ENCODE data around the gene FCSK. TPM values are rescaled to one million over a fixed set of nuclear protein-coding genes. Genes with fewer than 3 reads are reported as not detected.

Gene FCSK
- total RNA-seq, 2 donors from 2014 or later, result 6.1 to 16.6 TPM

GRCh38 chr16:70428178-70428998, 26.0 kb upstream of the FCSK start:
- DNase-seq (ENCODE audit: low spot score in 2 of 2) (peak; percentile 41 to 86), ATAC-seq (peak; percentile 67 to 90)
- Mint-ChIP-seq H3K36me3 (peaks cover 0 to 7% of the 10 kb centered on the region in 2 donors), H3K9me3 (no peaks in the 10 kb centered on the region), H3K27ac (peak overlapping the region; percentile 67 to 89)

GRCh38 chr16:70429888-70430666, 24.3 kb upstream of the FCSK start:
- H3K9me3 Mint-ChIP-seq, result no peaks in the 10 kb centered on the region
- peak overlapping the region; percentile 70 to 95 for H3K27ac Mint-ChIP-seq
- DNase-seq (ENCODE audit: low spot score in 2 of 2), result no peak
- peaks cover 0 to 7% of the 10 kb centered on the region in 2 donors for H3K36me3 Mint-ChIP-seq
- no peak for ATAC-seq

- Mint-ChIP-seq H3K27ac (peak overlapping the region; percentile 70 to 95), H3K9me3 (no peaks in the 10 kb centered on the region), H3K36me3 (peaks cover 0 to 7% of the 10 kb centered on the region in 2 donors)
- peak in 1 of 2 donors; percentile 25 for DNase-seq (ENCODE audit: low spot score in 2 of 2)
- peak; percentile 46 to 61 for ATAC-seq
Measured at GRCh38 chr16:70430667-70431536, 23.5 kb upstream of the FCSK start.

- peaks cover 0 to 6% of the 10 kb centered on the region in 2 donors for H3K36me3 Mint-ChIP-seq
- no peak overlapping the region for H3K27ac Mint-ChIP-seq
- ATAC-seq, result no peak
- DNase-seq (ENCODE audit: low spot score in 2 of 2), result no peak
- no peaks in the 10 kb centered on the region for H3K9me3 Mint-ChIP-seq
Measured at GRCh38 chr16:70432356-70432722, 22.1 kb upstream of the FCSK start.

GRCh38 chr16:70432723-70433457, 21.5 kb upstream of the FCSK start:
- Mint-ChIP-seq H3K36me3 (peaks cover 4% of the 10 kb centered on the region in 2 donors), H3K27ac (no peak overlapping the region), H3K9me3 (no peaks in the 10 kb centered on the region)
- DNase-seq (ENCODE audit: low spot score in 2 of 2) (no peak), ATAC-seq (no peak)

- peaks cover 9% of the 10 kb centered on the region in 2 donors for H3K36me3 Mint-ChIP-seq
- peak overlapping the region in 1 of 2 donors; percentile 37 for H3K27ac Mint-ChIP-seq
- H3K9me3 Mint-ChIP-seq, result no peaks in the 10 kb centered on the region
- DNase-seq (ENCODE audit: low spot score in 2 of 2) (no peak), ATAC-seq (no peak)
Measured at GRCh38 chr16:70433458-70434103, 20.8 kb upstream of the FCSK start.

- H3K36me3 Mint-ChIP-seq, result peaks cover 9% of the 10 kb centered on the region in 2 donors
- no peak for ATAC-seq
- no peaks in the 10 kb centered on the region for H3K9me3 Mint-ChIP-seq
- H3K27ac Mint-ChIP-seq, result no peak overlapping the region
- DNase-seq (ENCODE audit: low spot score in 2 of 2), result no peak
Measured at GRCh38 chr16:70434484-70435260, 19.7 kb upstream of the FCSK start.

GRCh38 chr16:70437017-70437581, 17.3 kb upstream of the FCSK start:
- H3K36me3 Mint-ChIP-seq, result peaks cover 9% of the 10 kb centered on the region in 2 donors
- no peak for DNase-seq (ENCODE audit: low spot score in 2 of 2)
- no peaks in the 10 kb centered on the region for H3K9me3 Mint-ChIP-seq
- no peak for ATAC-seq
- H3K27ac Mint-ChIP-seq, result peak overlapping the region in 1 of 2 donors; percentile 60

- Mint-ChIP-seq H3K9me3 (no peaks in the 10 kb centered on the region), H3K27ac (peak overlapping the region; percentile 80 to 95), H3K36me3 (peaks cover 9% of the 10 kb centered on the region in 2 donors)
- DNase-seq (ENCODE audit: low spot score in 2 of 2), result peak in 1 of 2 donors; percentile 13
- ATAC-seq, result peak in 1 of 2 donors; percentile 23
Measured at GRCh38 chr16:70437582-70438557, 16.5 kb upstream of the FCSK start.

GRCh38 chr16:70438585-70438968, 15.8 kb upstream of the FCSK start:
- DNase-seq (ENCODE audit: low spot score in 2 of 2) (no peak), ATAC-seq (peak; percentile 1 to 5)
- peaks cover 9% of the 10 kb centered on the region in 2 donors for H3K36me3 Mint-ChIP-seq
- H3K27ac Mint-ChIP-seq, result peak overlapping the region; percentile 80 to 95
- no peaks in the 10 kb centered on the region for H3K9me3 Mint-ChIP-seq

- H3K9me3 Mint-ChIP-seq, result no peaks in the 10 kb centered on the region
- DNase-seq (ENCODE audit: low spot score in 2 of 2) (peak; percentile 90 to 91), ATAC-seq (peak; percentile 95 to 97)
- H3K36me3 Mint-ChIP-seq, result peaks cover 9% of the 10 kb centered on the region in 2 donors
- H3K27ac Mint-ChIP-seq, result peak within 1 kb of the TSS; percentile 81 to 95
Measured at GRCh38 chr16:70438969-70439862, 15.2 kb upstream of the FCSK start, which contains the start of gene ST3GAL2. TSS of gene ST3GAL2 (minus strand) at chr16:70439100. CDS start at chr16:70398530, 40,570 bp downstream.

GRCh38 chr16:70440009-70440692, 14.2 kb upstream of the FCSK start:
- peaks cover 9% of the 10 kb centered on the region in 2 donors for H3K36me3 Mint-ChIP-seq
- no peaks in the 10 kb centered on the region for H3K9me3 Mint-ChIP-seq
- no peak overlapping the region for H3K27ac Mint-ChIP-seq

More at GRCh38 chr16:70440009-70440692, 14.2 kb upstream of the FCSK start:
- ATAC-seq (no peak), DNase-seq (ENCODE audit: low spot score in 2 of 2) (no peak)

Data from activated naive CD4-positive, alpha-beta T cell treated with anti-CD3 and anti-CD28 coated beads, Interleukin-2, amount 50 U/mL, for 72 hours (primary cell).